Measurements from ENCODE around the gene GLIS2.
A peak's percentile ranks its signal among the peaks of the same experiment; 100 is the strongest.

The GLIS2 gene

GRCh38 chr16:4315186-4316107 lies at the start of gene GLIS2:
GLIS2 (plus strand) TSS chr16:4316067; CDS start chr16:4332281, 16,214 bp downstream.
- H3K36me3 ChIP-seq (ENCODE audit: insufficient read depth, low read length): no peaks in the 10 kb centered on the region
- no peak within 1 kb of the TSS for H2AFZ ChIP-seq (ENCODE audit: low read length)
- no peaks in the 10 kb centered on the region for H3K79me2 ChIP-seq (ENCODE audit: insufficient read depth, low read length)
- peak within 1 kb of the TSS; percentile 53 for H3K4me3 ChIP-seq (ENCODE audit: low read depth, low read length, poor library complexity, severe bottlenecking)
- H4K20me1 ChIP-seq (ENCODE audit: insufficient read depth, low read length): no peaks in the 10 kb centered on the region
- no peaks in the 10 kb centered on the region for H3F3A ChIP-seq (ENCODE audit: insufficient read depth, low read length)
- TF ChIP-seq CTCF (IDR thresholded peaks at IDR 0.05; ENCODE audit: low read length) (no peak), EZH2 (IDR thresholded peaks at IDR 0.05; ENCODE audit: borderline replicate concordance, low read length) (no peak)
- peaks cover 13% of the 10 kb centered on the region for H3K4me1 ChIP-seq (ENCODE audit: insufficient read depth, low read length, severe bottlenecking)
- H3K27me3 ChIP-seq (ENCODE audit: insufficient read depth, low read length): peaks cover 16% of the 10 kb centered on the region; the same call in 1 of the 2 replicates
- peak within 1 kb of the TSS; percentile 65 for H3K4me2 ChIP-seq (ENCODE audit: low read length)
- H3K9me3 ChIP-seq (ENCODE audit: low read length): no peaks in the 10 kb centered on the region
- H3K9me2 ChIP-seq (ENCODE audit: low read depth, low read length): no peaks in the 10 kb centered on the region
- H3K27ac ChIP-seq (ENCODE audit: low read depth, low read length, poor library complexity, severe bottlenecking): no peak within 1 kb of the TSS
- peak within 1 kb of the TSS; percentile 36; the same call in 1 of the 2 replicates for H3K9ac ChIP-seq (ENCODE audit: low read length)

GRCh38 chr16:4266372-4266771 lies 49.5 kb upstream of the GLIS2 start:
- no peaks in the 10 kb centered on the region for H3K27me3 ChIP-seq (ENCODE audit: insufficient read depth, low read length)
- no peaks in the 10 kb centered on the region for H3K9me2 ChIP-seq (ENCODE audit: low read depth, low read length)
- H3K9me3 ChIP-seq (ENCODE audit: low read length): no peaks in the 10 kb centered on the region
- no peak overlapping the region for H3K9ac ChIP-seq (ENCODE audit: low read length)
- H3K4me1 ChIP-seq (ENCODE audit: insufficient read depth, low read length, severe bottlenecking): peaks cover 24% of the 10 kb centered on the region
- H2AFZ ChIP-seq (ENCODE audit: low read length): no peak overlapping the region
- H3K79me2 ChIP-seq (ENCODE audit: insufficient read depth, low read length): peaks cover 44% of the 10 kb centered on the region
- H3K36me3 ChIP-seq (ENCODE audit: insufficient read depth, low read length): peaks cover 19% of the 10 kb centered on the region
- no peaks in the 10 kb centered on the region for H4K20me1 ChIP-seq (ENCODE audit: insufficient read depth, low read length)
- H3K27ac ChIP-seq (ENCODE audit: low read depth, low read length, poor library complexity, severe bottlenecking): no peak overlapping the region
- no peaks in the 10 kb centered on the region for H3F3A ChIP-seq (ENCODE audit: insufficient read depth, low read length)
- no peak overlapping the region for H3K4me3 ChIP-seq (ENCODE audit: low read depth, low read length, poor library complexity, severe bottlenecking)
- TF ChIP-seq EZH2 (IDR thresholded peaks at IDR 0.05; ENCODE audit: borderline replicate concordance, low read length): no peak
- no peak for TF ChIP-seq CTCF (IDR thresholded peaks at IDR 0.05; ENCODE audit: low read length)
- no peak overlapping the region for H3K4me2 ChIP-seq (ENCODE audit: low read length)

GRCh38 chr16:4270091-4270490 lies 45.8 kb upstream of the GLIS2 start:
- H3K4me1 ChIP-seq (ENCODE audit: insufficient read depth, low read length, severe bottlenecking): peaks cover 25% of the 10 kb centered on the region
- H3K9me2 ChIP-seq (ENCODE audit: low read depth, low read length): no peaks in the 10 kb centered on the region
- TF ChIP-seq CTCF (IDR thresholded peaks at IDR 0.05; ENCODE audit: low read length) (no peak), EZH2 (IDR thresholded peaks at IDR 0.05; ENCODE audit: borderline replicate concordance, low read length) (no peak)
- H3K4me2 ChIP-seq (ENCODE audit: low read length): peak overlapping the region; percentile 90
- peak overlapping the region; percentile 95; the same call in 1 of the 2 replicates for H3K9ac ChIP-seq (ENCODE audit: low read length)
- no peaks in the 10 kb centered on the region for H3F3A ChIP-seq (ENCODE audit: insufficient read depth, low read length)
- H2AFZ ChIP-seq (ENCODE audit: low read length): no peak overlapping the region
- H3K27ac ChIP-seq (ENCODE audit: low read depth, low read length, poor library complexity, severe bottlenecking): no peak overlapping the region
- H3K4me3 ChIP-seq (ENCODE audit: low read depth, low read length, poor library complexity, severe bottlenecking): no peak overlapping the region
- peaks cover 5% of the 10 kb centered on the region; the same call in 1 of the 2 replicates for H3K36me3 ChIP-seq (ENCODE audit: insufficient read depth, low read length)
- no peaks in the 10 kb centered on the region for H3K27me3 ChIP-seq (ENCODE audit: insufficient read depth, low read length)
- peaks cover 41% of the 10 kb centered on the region for H3K79me2 ChIP-seq (ENCODE audit: insufficient read depth, low read length)
- H3K9me3 ChIP-seq (ENCODE audit: low read length): no peaks in the 10 kb centered on the region
- H4K20me1 ChIP-seq (ENCODE audit: insufficient read depth, low read length): no peaks in the 10 kb centered on the region

Measured in OCI-LY1 (cell line).